ENCODE results near the gene FRMPD4. TPM values are rescaled to one million over a fixed set of nuclear protein-coding genes. Genes with fewer than 3 reads are reported as not detected.

Gene FRMPD4
- total and polyA plus RNA-seq, 2 experiments from 2014 or later, result 0.19 to 0.80 TPM

DNA sequence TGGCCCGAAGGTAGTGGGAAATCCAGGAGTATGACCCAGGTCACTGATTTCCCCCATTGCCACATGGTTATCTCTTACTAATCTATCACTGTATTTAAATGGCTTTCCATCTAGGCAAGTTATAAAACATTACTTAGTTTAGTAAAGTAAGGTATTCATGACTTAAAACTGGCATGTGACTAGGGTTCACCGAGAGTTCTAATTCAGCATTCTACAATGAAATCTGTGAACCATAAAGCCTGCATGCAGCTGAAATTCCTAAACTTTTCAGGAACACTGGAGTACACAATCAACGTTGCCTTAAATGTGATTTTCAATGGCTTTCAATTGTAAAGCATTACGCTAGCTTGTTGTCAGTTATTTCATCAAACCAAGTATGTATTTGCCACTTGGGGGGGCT is 630.2 kb downstream of the FRMPD4 start (continued):
- TF ChIP-seq, protein P1, sequence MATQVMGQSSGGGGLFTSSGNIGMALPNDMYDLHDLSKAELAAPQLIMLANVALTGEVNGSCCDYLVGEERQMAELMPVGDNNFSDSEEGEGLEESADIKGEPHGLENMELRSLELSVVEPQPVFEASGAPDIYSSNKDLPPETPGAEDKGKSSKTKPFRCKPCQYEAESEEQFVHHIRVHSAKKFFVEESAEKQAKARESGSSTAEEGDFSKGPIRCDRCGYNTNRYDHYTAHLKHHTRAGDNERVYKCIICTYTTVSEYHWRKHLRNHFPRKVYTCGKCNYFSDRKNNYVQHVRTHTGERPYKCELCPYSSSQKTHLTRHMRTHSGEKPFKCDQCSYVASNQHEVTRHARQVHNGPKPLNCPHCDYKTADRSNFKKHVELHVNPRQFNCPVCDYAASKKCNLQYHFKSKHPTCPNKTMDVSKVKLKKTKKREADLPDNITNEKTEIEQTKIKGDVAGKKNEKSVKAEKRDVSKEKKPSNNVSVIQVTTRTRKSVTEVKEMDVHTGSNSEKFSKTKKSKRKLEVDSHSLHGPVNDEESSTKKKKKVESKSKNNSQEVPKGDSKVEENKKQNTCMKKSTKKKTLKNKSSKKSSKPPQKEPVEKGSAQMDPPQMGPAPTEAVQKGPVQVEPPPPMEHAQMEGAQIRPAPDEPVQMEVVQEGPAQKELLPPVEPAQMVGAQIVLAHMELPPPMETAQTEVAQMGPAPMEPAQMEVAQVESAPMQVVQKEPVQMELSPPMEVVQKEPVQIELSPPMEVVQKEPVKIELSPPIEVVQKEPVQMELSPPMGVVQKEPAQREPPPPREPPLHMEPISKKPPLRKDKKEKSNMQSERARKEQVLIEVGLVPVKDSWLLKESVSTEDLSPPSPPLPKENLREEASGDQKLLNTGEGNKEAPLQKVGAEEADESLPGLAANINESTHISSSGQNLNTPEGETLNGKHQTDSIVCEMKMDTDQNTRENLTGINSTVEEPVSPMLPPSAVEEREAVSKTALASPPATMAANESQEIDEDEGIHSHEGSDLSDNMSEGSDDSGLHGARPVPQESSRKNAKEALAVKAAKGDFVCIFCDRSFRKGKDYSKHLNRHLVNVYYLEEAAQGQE (IDR thresholded peaks at IDR 0.05; ENCODE audit: unreplicated experiment), result no peak
- TF ChIP-seq ZNF114 (CRISPR knock-in tag; IDR thresholded peaks at IDR 0.05), result no peak
- no peak for TF ChIP-seq EZH2phosphoT487 (IDR thresholded peaks at IDR 0.05; ENCODE audit: unreplicated experiment)
- TF ChIP-seq POLR2AphosphoS5 (IDR thresholded peaks at IDR 0.05; ENCODE audit: low read depth), result no peak
- TF ChIP-seq JUNB (IDR thresholded peaks at IDR 0.05; ENCODE audit: unreplicated experiment), result no peak

DNA sequence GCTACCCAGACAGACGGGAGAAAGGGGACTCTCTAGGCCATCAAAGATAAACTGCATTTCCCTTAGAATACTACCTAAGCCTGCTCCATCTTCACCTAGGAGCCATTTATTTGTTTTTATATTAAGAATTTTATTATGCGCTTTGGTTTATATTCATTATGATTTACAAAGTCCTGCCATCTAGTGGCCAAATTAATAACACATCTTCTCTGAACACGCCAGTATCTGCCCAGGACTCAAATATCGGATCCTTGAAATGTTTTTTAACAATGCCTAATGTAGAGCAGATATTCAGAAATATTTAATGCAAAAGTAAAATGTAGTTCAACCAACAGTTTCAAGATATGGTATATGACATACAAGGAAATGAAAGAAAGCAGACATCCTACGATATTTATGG is 632.2 kb downstream of the FRMPD4 start:
- H3K27ac ChIP-seq (ENCODE audit: low read depth), result no peak overlapping the region
- no peak overlapping the region for H3K4me2 ChIP-seq
- no peak overlapping the region for H3K4me3 ChIP-seq
- no peaks in the 10 kb centered on the region for H3K4me1 Mint-ChIP-seq
- no peak overlapping the region for H3K4me3 Mint-ChIP-seq
- TF ChIP-seq, protein P2, sequence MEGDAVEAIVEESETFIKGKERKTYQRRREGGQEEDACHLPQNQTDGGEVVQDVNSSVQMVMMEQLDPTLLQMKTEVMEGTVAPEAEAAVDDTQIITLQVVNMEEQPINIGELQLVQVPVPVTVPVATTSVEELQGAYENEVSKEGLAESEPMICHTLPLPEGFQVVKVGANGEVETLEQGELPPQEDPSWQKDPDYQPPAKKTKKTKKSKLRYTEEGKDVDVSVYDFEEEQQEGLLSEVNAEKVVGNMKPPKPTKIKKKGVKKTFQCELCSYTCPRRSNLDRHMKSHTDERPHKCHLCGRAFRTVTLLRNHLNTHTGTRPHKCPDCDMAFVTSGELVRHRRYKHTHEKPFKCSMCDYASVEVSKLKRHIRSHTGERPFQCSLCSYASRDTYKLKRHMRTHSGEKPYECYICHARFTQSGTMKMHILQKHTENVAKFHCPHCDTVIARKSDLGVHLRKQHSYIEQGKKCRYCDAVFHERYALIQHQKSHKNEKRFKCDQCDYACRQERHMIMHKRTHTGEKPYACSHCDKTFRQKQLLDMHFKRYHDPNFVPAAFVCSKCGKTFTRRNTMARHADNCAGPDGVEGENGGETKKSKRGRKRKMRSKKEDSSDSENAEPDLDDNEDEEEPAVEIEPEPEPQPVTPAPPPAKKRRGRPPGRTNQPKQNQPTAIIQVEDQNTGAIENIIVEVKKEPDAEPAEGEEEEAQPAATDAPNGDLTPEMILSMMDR (conservative IDR thresholded peaks at IDR 0.05; ENCODE audit: low read depth in 2 of 2), result peak; percentile 38 to 63
- TF ChIP-seq ZNF114 (CRISPR knock-in tag; IDR thresholded peaks at IDR 0.05), result no peak
- no peak for TF ChIP-seq JUNB (IDR thresholded peaks at IDR 0.05; ENCODE audit: unreplicated experiment)
- no peaks in the 10 kb centered on the region for H3K36me3 Mint-ChIP-seq (ENCODE audit: low read depth)
- H4K20me1 ChIP-seq (replicated peaks; ENCODE audit: insufficient read depth), result no peaks in the 10 kb centered on the region
- H3K9me2 ChIP-seq (ENCODE audit: insufficient read depth), result no peaks in the 10 kb centered on the region
- H3K36me3 ChIP-seq (ENCODE audit: insufficient read depth), result no peaks in the 10 kb centered on the region
- H2AFZ ChIP-seq, result no peak overlapping the region
- H3K27me3 ChIP-seq (ENCODE audit: insufficient read depth), result no peaks in the 10 kb centered on the region
- DNase-seq (ENCODE audit: low spot score) (peak; percentile 34), ATAC-seq (peak; percentile 55)
- no peaks in the 10 kb centered on the region for H3K4me1 ChIP-seq (ENCODE audit: insufficient read depth)
- H3K27me3 Mint-ChIP-seq (ENCODE audit: insufficient read depth, low read depth, poor library complexity), result no peaks in the 10 kb centered on the region
- no peaks in the 10 kb centered on the region for H3K9me3 Mint-ChIP-seq
- no peaks in the 10 kb centered on the region for H3F3A ChIP-seq (replicated peaks; ENCODE audit: low read depth)
- H3K27ac Mint-ChIP-seq, result no peak overlapping the region
- no peaks in the 10 kb centered on the region for H3K79me2 ChIP-seq (replicated peaks; ENCODE audit: insufficient read depth)

DNA sequence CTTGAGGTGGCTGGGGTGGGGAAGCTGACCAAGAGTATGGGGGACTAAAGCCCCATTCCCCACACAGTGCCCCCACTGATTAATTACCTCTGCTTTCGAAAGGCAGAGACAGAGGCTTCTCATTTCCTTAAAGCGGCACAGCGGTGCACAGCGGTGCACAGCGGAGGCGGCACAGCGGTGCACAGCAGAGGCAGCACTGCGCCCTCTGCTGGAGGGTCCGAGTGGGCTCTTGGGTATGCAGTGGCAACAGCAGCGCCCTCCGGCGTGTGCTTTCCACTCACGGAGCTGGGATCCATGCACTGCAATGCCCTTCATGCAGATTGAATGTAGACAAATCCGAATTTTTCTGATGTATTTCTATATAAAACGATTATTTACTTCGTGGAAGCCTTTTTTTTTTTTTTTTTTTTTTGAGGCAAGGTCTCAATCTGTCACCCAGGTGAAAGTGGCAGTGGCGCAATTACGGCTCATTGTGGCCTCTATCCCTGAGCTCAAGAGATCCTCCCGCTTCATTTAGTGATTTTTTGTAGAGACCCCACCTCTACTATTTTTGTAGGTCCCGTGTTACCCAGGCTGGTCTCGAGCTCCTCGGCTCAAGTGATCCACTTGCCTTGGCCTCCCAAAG is 633.3 kb downstream of the FRMPD4 start:
- no peak overlapping the region for H3K27ac ChIP-seq (ENCODE audit: low read depth)
- H3K4me1 ChIP-seq (ENCODE audit: insufficient read depth), result no peaks in the 10 kb centered on the region
- Mint-ChIP-seq H3K4me1 (no peaks in the 10 kb centered on the region), H3K36me3 (ENCODE audit: low read depth) (no peaks in the 10 kb centered on the region), H3K27ac (no peak overlapping the region), H3K4me3 (no peak overlapping the region), H3K27me3 (ENCODE audit: insufficient read depth, low read depth, poor library complexity) (no peaks in the 10 kb centered on the region), H3K9me3 (no peaks in the 10 kb centered on the region)
- H4K20me1 ChIP-seq (replicated peaks; ENCODE audit: insufficient read depth), result no peaks in the 10 kb centered on the region
- DNase-seq (ENCODE audit: low spot score) (peak; percentile 72), ATAC-seq (peak; percentile 98)
- no peaks in the 10 kb centered on the region for H3K36me3 ChIP-seq (ENCODE audit: insufficient read depth)
- no peak overlapping the region for H3K4me3 ChIP-seq
- H3F3A ChIP-seq (replicated peaks; ENCODE audit: low read depth), result no peaks in the 10 kb centered on the region
- H2AFZ ChIP-seq, result 0 out of 2 replicates have a peak overlapping the region, but pooled peaks have one; percentile 20
- no peaks in the 10 kb centered on the region for H3K27me3 ChIP-seq (ENCODE audit: insufficient read depth)
- TF ChIP-seq, protein P3, sequence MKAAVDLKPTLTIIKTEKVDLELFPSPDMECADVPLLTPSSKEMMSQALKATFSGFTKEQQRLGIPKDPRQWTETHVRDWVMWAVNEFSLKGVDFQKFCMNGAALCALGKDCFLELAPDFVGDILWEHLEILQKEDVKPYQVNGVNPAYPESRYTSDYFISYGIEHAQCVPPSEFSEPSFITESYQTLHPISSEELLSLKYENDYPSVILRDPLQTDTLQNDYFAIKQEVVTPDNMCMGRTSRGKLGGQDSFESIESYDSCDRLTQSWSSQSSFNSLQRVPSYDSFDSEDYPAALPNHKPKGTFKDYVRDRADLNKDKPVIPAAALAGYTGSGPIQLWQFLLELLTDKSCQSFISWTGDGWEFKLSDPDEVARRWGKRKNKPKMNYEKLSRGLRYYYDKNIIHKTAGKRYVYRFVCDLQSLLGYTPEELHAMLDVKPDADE (IDR thresholded peaks at IDR 0.05), result no peak
- TF ChIP-seq, protein P2 (conservative IDR thresholded peaks at IDR 0.05; ENCODE audit: low read depth in 2 of 2), result peak; percentile 65 to 97
- H3K79me2 ChIP-seq (replicated peaks; ENCODE audit: insufficient read depth), result no peaks in the 10 kb centered on the region
- no peaks in the 10 kb centered on the region for H3K9me2 ChIP-seq (ENCODE audit: insufficient read depth)
- no peak overlapping the region for H3K4me2 ChIP-seq

Data from GM23338 (cell line).